ENCODE data around the gene ECHDC3.

The ECHDC3 gene

DNA sequence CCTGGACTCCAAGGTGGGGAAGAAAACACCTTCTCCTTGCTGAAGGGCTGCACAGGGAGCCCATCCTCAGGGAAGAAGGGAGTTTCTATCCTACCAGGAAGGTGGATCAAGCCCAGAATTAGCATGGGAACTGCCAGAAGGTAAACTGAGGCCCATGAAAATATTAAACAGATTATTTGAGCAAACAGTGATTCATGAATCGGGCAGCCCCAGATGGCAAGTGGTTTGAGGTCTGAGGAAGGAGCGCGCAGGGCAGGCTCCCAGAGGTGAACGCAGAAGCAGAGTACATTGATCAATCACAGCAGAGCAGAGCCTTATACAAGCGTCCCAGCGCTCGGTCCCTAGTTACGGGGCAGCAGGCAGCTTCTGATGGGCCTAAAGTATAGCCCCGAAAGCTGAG, 45.2 kb downstream of the ECHDC3 start:
- no peak for DNase-seq

GRCh38 chr10:11787846-11788245, 45.7 kb downstream of the ECHDC3 start:
- DNase-seq = no peak

DNA sequence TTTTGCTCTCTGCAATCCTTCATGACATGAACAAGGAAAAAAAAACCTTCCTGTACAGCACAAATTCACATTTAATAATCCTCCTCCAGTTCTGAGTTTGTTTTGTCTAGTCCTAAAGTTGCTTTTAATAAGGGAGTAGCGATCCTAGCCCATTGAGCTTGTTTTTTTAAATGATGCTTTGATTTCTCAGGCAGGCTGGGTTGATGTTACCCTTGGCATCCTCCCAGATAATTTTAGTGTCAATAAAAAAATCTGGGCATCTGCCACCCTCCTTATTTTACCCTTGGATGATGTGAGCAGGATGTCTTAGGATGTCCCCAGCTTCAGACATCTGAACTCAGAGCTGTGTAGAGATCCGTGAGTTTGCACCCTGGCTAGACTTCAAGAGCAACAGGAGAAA, 47.1 kb downstream of the ECHDC3 start:
- no peak for DNase-seq

GRCh38 chr10:11789956-11790355, 47.8 kb downstream of the ECHDC3 start:
- DNase-seq = no peak

- DNase-seq = no peak
Observed at GRCh38 chr10:11793762-11794479, 51.7 kb downstream of the ECHDC3 start.

GRCh38 chr10:11794566-11794965, 52.4 kb downstream of the ECHDC3 start:
- no peak for DNase-seq

GRCh38 chr10:11795101-11795920, 53.1 kb downstream of the ECHDC3 start:
- no peak for DNase-seq

DNA sequence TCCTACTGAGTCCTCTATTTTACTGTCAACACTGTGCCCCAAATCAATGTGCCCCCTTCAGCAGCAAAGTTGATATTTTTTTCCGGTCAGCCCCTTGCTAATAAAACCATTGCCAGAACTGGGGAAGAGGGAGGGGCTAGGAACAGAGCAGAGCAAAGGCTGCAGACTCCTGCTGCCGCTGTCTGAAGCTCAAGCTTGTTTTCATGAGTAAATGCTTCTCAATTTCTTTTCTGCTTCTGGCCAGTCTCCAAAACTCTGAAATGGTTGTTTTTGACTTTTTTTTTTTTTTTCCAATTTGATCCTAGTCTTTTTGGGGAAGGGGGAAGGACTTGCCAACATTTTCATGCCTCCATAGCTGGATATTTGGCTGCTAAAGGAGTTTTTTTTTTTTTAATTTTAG, 54.3 kb downstream of the ECHDC3 start:
- DNase-seq = no peak

- DNase-seq = no peak
Observed at GRCh38 chr10:11797281-11797680, 55.1 kb downstream of the ECHDC3 start.

DNA sequence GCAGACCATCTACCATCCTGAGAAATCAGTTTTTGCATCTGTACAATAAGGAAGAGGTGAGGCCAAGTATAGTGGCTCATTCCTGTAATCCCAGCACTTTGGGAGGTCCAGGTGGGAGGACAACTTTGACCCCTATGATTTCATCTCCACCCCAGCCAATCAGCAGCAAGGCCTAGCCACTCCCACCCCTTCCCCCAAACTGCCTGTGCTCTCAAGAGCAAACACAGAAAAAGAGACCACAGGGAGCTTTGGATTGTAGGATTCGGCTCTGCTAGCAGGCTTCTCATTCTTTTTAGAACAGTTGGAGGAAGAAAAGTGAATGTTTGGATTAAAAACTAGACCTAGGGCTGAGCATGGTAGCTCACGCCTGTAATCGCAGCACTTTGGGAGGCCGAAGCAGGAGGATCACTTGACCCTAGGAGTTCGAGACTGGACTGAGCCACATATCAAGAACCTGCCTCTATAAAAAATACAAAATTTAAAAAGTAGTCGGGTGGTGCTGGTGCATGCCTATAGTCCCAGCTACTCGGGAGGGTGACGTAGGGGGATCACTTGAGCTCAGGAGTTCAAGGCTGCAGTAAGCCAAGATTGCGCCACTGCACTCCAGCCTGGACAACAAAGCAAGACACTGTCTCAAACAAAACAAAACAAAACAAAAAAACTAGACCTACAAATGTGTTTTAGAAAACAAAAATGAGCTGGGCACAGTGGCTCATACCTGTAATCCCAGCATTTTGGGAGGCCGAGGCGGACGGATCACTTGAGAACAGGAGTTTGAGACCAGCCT, 55.9 kb downstream of the ECHDC3 start:
- DNase-seq = no peak

GRCh38 chr10:11798845-11799735, 56.9 kb downstream of the ECHDC3 start:
- no peak for DNase-seq

DNA sequence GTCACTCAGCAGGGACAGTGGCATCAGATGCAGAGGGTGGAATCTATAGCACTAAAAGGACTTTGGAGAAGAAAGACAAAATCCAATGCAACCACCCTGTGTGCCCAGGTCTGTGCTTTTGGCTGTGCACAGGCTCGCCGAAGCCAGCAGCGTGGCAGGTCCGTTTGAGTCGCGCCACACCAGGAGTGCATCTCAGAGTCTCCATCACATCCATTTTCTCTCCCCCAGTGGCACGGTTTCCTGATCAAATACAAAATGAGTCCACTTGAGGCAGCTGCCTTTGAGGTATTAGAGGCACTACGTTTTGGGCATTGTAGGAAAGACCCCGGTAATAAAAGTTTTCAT, 57.5 kb downstream of the ECHDC3 start:
- DNase-seq = no peak

DNA sequence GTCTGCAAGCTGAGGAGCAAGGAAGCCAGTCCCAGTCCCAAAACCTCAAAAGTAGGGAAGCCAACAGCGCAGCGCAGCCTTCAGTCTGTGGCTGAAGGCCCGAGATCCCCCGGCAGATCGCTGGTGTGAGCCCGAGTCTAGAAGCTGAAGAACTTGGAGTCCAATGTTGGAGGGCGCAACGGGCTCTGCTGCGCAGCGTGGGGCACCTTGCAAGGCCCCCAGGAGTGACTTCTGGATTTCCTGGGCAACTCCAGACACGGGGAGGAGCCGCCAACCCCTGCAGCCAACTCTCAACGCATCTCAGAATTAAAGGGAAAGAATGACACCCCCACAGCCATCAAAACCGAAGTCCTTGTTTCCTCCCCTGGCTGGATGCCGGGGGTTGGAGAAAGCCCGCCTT, 62.2 kb downstream of the ECHDC3 start:
- DNase-seq = no peak

DNA sequence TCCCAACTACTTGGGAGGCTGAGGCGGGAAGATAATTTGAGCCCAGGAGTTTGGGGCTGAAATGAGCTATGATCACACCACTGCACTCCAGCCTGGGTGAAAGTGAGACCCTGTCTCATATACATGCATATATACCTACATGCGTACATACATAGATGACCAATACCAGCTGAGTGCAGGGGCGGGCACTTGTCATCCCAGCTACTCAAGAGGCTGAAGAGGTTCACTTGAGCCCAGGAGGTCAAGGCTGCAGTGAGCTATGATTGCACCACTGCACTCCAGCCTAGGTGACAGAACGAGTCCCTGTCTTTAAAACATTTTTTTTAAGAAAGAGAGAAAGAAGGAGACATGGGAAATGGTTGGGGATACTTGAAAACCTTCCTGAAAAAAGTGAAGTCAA, 63.6 kb downstream of the ECHDC3 start:
- no peak for DNase-seq

GRCh38 chr10:11806706-11807105, 64.5 kb downstream of the ECHDC3 start:
- DNase-seq = no peak

GRCh38 chr10:11808808-11809207, 66.6 kb downstream of the ECHDC3 start:
- DNase-seq = no peak

GRCh38 chr10:11810313-11810766, 68.2 kb downstream of the ECHDC3 start:
- DNase-seq = no peak

GRCh38 chr10:11810973-11811372, 68.8 kb downstream of the ECHDC3 start:
- no peak for DNase-seq

DNA sequence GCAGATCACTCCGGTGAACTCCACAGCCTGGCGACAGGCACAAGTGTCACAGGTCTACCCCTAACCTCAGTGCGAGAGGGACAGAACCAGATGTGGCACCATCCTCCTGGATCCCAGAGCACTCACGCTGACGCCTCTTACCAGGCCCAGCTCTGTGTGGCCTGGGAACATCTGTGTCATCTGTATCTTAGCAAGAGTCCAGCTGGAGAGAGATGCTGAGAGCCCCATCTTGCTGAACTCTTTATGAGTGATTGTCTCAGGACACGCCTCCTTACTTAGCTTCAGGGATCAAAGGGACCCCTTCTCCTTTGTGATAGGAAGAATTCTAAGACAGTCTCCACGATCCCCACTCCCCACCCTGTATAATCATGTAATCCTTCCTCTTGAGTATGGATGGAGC, 71.0 kb downstream of the ECHDC3 start:
- no peak for DNase-seq
